GM20431 (cell line): ENCODE data around the gene GEMIN5.
"Not testable (repeated sequence)": the region's sequence is repeated elsewhere in the genome, so short reads cannot be mapped to it uniquely, and the experiment has no call there.

Experiments
- in situ Hi-C: fragments of 300-500 bp; cut with MseI, MboI; formaldehyde crosslinking; loops from one replicate; pipeline ENCODE4 v1.15.0; 2020; ENCODE audit warnings: low sequenced_read_pairs; ENCODE audit not compliant: unreplicated experiment

Gene GEMIN5

DNA sequence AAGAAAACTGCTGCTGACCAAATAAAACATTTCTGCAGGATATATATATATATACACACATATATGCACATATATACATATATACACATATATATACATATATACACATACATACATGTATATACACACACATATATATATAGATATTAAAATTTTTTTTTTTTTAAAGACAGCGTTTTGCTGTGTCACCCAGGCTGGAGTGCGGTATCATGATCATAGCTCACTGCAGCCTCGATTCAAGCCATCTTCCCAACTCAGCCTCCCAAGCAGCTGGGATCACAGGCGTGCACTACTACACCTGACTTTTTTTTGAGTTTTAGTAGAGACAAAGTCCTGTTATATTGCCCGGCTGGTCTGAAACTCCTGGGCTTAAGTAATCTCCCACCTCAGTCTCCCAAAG is 5.5 kb upstream of the GEMIN5 start:
- in situ Hi-C loops, result no loop called here

DNA sequence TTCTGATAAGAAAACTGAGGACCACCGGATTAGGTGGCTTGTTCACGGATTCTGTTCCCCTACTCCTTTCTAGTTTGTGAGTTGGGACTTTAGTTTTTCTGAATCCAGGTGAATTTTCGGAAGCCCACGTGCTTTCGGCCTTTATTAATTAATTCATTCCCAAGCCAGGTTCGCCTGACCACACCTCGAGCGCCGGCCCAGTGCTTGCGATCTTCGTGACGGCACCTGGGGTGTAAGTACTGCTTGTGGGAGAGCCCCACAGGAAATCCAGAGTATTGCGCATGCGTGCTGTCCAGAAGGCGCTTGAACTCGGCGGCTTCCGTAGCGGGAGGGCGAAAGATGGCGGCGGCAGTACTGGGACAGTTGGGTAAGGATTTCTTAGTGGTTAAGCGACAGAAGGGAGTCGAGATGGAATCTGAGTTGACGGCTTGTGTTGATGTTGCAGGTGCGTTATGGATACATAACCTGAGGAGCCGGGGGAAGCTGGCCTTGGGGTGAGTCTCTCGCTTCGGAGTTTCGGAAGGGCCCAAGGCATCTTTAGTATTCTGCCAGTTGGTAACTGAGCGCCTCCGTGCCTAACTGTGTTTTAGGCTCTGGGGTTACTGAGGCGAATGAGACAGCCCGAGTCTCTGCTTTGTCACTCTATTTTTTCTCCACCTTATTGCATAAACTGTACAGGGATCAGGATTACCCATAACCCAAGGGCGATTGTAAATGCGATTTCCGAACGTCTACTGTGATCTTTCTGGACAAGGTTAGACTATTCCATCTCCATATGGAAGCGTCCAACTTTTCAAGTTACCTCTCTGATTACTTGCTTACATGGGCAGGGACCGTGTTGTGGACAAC is 3.0 kb upstream of the GEMIN5 start, which contains the start of gene MRPL22:
Gene MRPL22, plus strand, starts transcription at position 302 of the 849 bp plus-strand sequence. Its CDS starts 38 bp downstream, at position 340.
- in situ Hi-C loops, result no loop called here

DNA sequence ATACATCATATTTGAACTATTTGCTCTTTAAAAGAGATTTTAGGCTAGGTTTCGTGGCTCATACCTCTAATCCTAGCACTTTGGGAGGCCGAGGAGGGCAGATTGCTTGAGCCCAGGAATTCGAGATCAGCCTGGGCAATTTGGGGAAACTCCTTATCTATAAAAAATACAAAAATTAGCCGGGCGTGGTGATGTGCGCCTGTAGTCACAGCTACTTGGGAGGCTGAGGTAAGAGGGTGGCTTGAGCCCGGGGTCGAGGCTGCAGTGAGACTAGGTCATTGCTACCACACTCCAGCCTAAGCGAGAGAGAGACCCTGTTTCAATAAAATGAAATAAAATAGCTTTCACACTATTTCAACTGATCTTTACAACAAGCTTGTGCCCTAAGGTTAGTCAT is 2.4 kb upstream of the GEMIN5 start:
- in situ Hi-C loops, result no loop called here

DNA sequence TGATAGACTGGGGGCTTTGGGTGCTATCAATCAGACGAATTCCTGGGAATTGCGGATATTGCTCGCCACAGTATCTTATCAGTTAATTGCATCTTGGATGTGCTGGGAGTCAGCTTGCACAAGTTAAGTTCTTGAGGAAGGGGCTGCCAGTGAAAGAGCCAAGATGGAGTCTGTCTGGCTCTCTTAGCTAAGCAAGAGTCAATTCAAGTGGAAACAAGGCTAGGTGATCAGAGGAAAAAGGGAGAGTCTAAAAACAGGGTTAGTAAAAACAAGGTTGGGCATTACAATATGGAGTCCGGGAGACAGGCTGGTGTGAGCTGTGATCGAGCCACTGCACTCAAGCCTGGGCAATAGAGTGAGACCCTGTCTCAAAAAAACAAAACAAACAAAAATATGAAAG is 1.4 kb upstream of the GEMIN5 start:
- in situ Hi-C loops, result not testable (repeated sequence)

DNA sequence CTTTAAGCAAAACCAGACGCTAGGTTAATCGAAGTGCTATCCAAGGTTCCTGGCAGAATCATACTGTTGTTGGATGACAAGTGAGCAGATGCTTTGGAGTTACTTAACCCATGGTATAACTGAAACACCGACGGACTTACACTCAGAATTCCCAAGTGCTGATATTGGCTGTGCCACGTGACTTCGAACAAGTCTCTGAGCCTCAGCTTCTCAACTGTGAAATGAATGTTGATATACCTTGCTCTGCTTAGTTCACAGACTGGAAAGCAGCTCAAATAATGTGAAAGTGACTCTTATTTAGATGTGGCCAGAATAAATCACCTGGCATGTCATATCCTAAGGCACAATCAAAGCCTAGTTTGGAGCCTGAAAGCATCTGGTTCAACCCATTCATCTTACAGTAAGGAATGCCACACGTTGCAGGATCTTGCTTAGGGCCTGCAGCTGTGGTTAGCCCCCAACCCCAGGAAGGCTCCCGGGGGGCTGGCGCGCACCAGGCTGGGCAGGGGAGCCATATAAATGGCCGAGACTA is 759 bp downstream of the GEMIN5 start:
- in situ Hi-C loops, result no loop called here

DNA sequence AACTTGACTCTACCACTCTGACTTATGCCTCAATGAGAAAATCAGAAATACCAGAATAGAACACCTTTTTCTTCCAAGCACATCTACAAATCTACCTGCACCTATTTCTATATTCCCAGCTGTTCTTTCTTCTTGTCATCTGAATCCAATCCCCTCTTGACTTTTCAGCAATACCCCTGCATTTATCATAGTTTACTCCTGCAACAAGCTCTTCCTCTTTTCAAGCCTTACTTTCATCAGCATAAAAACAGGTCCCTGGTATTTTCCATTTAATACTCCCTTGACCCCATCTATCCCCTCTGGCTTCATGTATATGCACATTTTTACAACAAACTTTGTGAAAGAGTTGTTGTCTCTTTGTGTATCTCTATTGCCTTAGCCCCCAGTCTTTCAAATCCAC is 3.1 kb downstream of the GEMIN5 start:
- in situ Hi-C loops, result no loop called here

DNA sequence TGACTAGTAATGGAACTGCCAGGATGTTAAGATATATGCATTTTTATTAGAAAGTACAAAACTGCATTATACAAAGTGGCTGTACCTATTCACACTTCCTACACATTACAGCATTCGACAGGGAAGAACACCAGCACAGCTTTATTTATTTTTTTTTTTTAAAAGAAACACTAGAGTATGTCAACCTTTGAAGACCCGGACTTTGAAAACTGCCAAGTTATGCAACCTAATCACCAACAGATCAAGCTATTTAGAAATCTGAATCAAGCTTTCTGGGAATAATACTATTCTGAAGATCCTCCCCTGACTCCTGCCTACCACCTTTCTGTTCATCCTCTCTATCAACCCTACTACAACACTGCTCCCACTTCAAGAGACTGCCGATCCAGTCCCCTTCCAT is 4.5 kb downstream of the GEMIN5 start:
- in situ Hi-C loops, result no loop called here

DNA sequence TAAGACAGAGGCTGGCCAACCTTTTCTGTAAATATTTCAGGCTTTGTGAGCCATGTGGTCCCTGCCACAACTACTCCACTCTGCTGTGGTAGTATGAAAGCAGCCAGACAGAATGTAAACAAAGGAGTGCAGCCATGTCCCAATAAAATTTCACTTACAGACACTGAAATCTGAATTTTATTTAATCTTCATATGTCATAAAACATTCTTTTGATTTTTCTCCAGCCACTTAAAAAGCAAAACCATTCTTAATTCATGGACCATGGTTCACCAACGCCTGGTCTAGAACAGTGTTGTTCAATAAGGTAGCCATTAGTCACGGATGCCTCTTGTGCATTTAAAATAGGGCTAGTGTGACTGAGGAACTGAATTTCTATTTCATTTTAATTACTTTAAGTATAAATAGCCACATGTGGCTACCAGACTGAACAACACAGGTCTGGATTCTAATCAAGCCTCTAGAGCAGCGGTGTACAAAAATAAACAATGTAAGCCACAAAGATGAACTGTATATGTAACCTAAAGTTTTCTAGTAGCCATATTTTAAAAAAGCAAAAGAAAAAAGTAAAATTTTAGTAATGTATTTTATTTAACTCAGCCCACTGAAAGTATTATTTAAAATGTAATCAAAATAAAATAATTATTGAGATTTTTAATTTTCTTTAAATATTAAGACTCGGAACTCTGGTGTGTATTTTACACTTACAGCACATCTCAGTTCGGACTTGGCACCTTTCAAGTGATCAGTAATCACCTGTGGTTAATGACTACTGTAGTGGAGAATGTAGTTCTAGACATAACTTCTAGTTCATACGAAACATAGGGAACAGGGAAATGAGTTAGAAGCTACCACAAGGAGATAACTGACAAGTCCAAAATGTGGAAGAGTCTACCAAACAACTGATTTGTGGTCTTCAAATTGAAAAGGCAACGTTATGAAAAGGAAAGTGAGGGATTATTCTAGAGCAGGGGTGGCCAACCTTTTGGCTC is 14.3 kb downstream of the GEMIN5 start:
- in situ Hi-C loops, result no loop called here

DNA sequence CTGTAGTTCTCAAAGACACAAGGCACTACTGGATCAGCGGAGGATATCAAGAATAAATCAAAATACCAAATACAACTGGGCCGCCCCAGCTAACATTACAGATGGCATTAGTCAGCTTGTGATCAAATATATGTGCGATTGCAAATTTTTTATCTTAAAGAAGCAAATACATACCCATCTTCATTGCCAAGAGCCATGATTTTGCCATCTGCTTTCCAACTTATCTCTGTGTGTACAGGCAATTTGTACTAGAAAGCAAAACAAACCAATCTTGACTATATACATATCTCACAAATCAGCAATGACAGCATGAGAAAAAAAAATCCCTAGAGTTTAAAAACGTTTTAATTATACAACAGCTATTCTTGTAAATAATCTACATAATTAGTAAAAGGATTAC is 20.3 kb downstream of the GEMIN5 start:
- in situ Hi-C loops, result no loop called here

DNA sequence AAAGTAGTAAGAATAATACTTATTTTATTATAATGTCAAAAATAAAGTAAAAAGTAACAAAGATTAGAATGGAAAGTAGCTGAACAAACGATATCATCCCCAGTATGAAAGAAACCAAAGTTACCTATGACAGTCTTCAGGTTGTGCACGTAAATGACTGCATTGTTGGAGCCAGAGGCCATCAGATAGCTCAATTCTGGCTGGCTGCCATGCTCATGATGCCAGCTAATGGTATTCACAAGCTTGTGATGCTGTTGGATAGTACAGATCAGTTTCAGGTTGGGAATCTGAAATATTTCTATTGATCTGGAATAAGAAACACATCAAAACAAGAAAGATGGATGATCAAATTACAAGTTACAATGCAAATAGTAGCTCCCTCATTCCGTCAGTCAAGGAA is 21.1 kb downstream of the GEMIN5 start:
- in situ Hi-C loops, result no loop called here

DNA sequence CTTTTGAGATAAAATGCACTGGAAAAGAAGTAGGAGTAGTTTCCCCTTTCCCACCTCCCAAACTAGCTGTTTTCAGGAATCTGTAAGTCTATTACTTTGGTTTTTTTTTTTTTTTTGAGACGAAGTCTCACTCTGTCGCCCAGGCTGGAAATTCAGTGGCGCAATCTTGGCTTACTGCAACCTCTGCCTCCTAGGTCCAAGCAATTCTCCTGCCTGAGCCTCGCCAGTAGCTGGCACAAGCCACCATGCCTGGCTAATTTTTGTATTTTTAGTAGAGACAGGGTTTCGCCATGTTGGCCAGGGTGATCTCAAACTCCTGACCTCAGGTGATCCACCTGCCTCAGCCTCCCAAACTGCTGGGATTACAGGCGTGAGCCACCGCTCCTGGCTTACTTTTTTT is 32.4 kb downstream of the GEMIN5 start:
- in situ Hi-C loops, result not testable (repeated sequence)

DNA sequence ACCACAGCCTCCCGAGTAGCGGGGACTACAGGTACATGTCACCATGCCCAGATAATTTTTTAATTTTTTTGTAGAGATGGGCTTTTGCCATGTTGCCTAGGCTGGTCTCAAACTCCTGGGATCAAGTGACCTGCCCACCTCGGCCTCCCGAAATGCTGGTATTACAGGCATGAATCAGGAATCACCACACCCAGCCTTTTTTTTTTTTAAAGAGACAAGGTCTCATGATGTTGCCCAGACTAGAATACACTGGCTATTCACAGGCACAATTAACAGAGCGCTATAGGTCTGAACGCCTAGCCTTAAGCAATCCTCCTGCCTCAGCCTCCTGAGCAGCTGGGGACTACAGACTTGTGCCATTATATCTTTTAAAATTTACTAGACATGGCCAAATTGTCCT is 36.1 kb downstream of the GEMIN5 start:
- in situ Hi-C loops, result no loop called here

DNA sequence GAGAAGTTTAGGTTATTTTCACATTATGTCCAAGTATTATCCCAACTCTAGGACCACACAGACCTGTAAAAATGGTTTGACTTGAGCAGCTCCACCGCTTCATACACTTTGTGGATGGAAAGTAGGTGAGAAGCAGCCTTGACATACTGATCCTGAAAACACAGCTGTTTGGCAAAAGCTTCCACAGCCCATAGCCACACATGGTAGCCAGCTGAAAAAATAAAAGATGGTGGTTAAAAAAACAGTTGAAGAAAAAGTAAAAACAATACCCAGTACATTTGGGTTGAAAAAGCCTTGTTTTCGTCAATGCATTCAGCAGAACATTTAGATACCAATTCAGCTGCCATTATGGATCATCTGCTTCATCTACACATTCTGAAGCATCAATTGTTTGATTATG is 36.7 kb downstream of the GEMIN5 start:
- in situ Hi-C loops, result no loop called here

DNA sequence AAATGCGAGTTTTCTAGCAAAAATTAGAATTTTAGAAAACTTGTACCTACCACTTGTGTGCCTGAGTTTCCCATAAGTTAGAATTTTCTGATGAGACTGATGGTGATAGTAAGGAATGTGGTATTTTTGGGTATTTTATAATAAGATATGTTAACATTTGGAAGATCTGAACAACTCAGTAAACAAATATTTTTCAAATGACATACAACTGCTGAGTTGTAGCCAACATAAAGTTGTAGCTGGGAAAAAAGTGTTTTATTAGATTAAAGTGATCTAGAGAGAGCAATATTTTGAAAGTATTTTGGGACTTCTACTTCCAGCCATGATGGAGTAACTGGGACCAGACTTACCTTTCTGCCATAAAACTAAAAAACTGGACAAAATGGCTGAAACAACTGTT is 37.9 kb downstream of the GEMIN5 start:
- in situ Hi-C loops, result no loop called here

DNA sequence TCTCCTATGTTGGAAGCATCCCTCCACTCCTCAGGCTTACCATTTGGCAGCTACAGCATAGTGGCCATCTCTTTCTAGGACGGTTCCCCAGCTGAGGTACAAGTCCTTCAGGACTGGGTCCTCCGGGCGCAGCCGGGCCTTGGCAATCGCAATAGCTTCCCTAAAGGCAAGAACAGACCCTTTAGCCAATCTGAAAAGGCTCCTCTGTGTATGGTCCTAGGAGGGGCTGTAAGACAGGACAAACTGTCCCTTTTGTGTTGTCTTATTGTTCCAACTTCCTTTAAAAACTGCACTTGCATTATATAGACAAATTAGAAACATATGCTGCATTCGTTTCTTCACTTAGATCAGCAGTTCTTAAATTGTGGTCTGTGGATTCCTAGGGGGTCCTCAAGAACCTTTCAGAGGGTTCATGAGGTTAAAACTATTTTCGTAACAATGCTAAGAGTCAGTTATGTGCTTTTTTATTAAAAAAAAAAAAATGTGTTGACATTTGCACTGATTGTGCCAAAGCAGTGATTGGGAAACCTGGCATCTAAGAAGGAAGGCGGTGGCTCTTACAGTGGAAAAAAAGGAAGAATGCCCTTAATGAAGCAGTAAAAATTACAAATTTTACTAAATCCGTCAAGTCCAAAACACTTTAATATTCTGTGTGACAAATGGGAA is 38.7 kb downstream of the GEMIN5 start:
- in situ Hi-C loops, result no loop called here

DNA sequence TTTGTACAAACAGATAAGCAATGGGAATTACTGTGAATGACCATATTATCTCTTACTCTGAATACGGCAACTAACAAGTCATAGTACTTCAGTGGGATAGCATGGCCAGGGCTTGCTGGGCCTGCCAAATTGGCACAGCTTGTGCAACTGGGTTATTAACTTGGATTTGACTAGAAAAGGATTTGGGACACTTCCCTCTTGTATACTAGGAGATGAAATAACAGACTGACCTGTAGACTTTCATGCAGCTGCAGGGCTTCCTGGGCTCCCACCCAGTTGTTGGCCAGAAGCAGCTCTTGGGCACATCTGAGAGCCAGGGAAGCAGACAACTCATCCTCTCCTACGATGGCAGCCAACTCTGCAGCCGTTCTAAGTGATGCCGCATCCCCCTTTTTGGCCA is 39.8 kb downstream of the GEMIN5 start:
- in situ Hi-C loops, result no loop called here

DNA sequence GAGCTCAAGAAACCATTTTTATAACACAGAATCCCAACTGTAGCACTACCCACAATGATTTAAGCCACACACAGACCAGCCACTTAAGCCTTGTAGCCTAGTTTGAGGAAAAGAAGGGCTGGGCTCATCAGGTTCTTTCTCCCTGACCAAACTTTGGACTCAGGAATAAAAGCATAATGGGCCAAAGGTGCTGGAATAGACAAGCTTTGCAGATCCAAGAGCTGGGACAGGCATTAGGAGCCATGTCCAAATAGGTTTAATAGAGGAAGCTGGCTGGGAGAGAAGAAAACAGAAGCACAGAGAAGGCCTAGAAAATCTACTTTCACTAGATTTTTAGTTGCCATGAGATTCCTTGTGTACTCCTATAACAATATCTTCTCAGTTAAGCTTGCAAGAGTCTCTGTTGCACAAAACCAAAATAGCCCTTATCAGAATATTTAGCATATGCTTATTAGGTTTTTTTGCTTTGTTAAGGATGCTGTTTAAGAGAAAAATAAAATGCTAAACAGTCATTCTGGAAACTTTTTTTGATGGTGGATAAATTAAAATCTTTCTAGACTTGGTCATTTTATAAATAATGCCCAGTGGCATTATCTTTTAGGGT is 41.3 kb downstream of the GEMIN5 start:
- in situ Hi-C loops, result no loop called here

DNA sequence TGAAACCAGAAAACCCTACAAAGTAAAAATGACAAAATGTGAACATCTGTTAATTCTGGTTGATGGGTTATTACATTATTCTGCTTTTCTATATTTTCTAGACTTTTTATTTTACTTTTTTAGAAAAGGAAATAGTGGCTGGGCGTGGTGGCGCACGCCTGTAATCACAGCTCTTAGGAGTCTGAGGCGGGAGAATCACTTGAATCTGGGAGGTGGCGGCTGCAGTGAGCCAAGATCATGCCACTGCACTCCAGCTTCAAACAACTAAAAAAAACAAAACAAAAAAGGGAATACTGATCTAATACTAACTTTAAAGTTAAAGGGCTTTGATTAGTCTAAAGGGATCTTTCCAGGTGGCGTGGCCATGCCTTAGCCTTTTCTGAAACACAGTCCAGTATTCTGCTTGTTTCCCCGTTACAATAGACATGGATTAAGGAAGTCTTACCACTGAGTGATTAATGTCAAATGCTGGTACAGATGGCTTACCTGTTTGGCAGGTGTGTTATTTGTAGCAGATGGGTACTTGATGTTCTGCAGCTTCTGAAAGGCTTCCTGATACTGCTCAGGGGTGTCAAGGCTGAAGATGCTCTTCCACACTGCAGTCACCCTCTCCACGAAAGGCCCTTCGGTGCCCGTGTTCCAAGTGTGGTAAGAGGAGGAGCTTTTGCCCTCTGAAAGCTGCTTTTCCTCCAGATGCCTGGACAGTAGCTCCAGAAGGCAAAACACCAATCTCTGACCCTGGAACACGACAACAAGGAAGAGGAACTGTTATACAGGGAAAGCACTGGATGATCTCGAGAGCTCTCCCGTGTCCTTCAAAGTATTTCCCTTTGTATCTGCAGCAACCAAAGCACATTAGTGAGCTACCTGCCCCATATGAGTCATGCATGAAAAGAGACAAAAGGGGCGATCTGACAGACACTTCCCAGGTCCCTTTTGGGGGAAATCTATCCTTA is 42.1 kb downstream of the GEMIN5 start:
- in situ Hi-C loops, result no loop called here

DNA sequence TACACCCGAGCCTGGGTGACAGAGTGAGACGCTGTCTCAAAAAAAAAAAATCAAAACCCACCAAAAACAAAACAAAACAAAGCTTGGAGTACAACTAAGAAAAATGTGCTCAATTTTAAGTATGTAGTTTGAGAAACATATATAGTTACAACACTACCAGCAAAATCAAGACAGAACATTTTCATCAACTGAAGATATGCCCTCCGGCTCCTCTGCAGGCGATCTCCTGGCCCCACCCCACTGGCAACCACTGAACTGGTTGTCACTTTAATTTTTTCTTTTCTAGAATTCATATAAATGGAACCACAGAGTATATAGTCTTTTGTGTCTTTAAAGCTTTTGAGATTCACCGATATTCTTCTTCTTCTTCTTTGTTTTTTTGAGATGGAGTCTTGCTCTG is 44.6 kb downstream of the GEMIN5 start:
- in situ Hi-C loops, result no loop called here
